Natural killer cell (primary cell): ENCODE data around the gene ATP6V0A1. TPM values are rescaled to one million over a fixed set of nuclear protein-coding genes. Genes with fewer than 3 reads are reported as not detected.

Experiments
- ATAC-seq, 3 donors: fragments of 150-1000 bp in 2 of 3; fragments of 200-7000 bp in 1 of 3; cut with Tn5 transposase; 1 replicate in 1 of 3; 2 replicates in 2 of 3; pipeline ENCODE4 v1.10.0; 2021; ENCODE audit warnings: mild to moderate bottlenecking in 2 of 3, moderate library complexity in 2 of 3
- DNase-seq, 2 donors: peaks; one replicate each; pipeline versions ENCODE4 v3.0.0 to v3.0.0-alpha.2; 2013 to 2021; ENCODE audit warnings: mixed read lengths in 1 of 2
- H3K27ac ChIP-seq: one replicate; pipeline ENCODE4 v1.5.1; 2013; ENCODE audit warnings: mild to moderate bottlenecking, low read length
- H3K27me3 ChIP-seq: one replicate; pipeline ENCODE4 v1.6.1; 2013; ENCODE audit warnings: low read length; ENCODE audit not compliant: control insufficient read depth, insufficient read depth
- H3K36me3 ChIP-seq: one replicate; pipeline ENCODE4 v1.6.1; 2013; ENCODE audit warnings: low read length; ENCODE audit not compliant: control insufficient read depth, insufficient read depth
- H3K4me1 ChIP-seq: one replicate; pipeline ENCODE4 v1.6.1; 2013; ENCODE audit warnings: low read length; ENCODE audit not compliant: control insufficient read depth, insufficient read depth
- H3K4me3 ChIP-seq: one replicate; pipeline ENCODE4 v1.5.1; 2013; ENCODE audit warnings: low read length
- H3K9me3 ChIP-seq: one replicate; pipeline ENCODE4 v1.6.1; 2013; ENCODE audit warnings: low read length; ENCODE audit not compliant: control insufficient read depth, insufficient read depth
- H3K27ac Mint-ChIP-seq, 2 donors: one replicate each; pipeline ENCODE4 v1.8.0; 2022; ENCODE audit warnings: mild to moderate bottlenecking in 2 of 2, mixed read lengths in 2 of 2, moderate library complexity in 1 of 2
- H3K27me3 Mint-ChIP-seq, 2 donors: one replicate each; pipeline ENCODE4 v1.8.0; 2022; ENCODE audit warnings: low read depth in 2 of 2, mixed read lengths in 2 of 2
- H3K36me3 Mint-ChIP-seq: one replicate; pipeline ENCODE4 v1.8.0; 2022; ENCODE audit warnings: mixed read lengths
- H3K4me1 Mint-ChIP-seq, 2 donors: one replicate each; pipeline ENCODE4 v1.8.0; 2022; ENCODE audit warnings: mixed read lengths in 2 of 2
- H3K4me3 Mint-ChIP-seq: one replicate; pipeline ENCODE4 v1.8.0; 2022; ENCODE audit warnings: mild to moderate bottlenecking, moderate library complexity, mixed read lengths
- H3K9me3 Mint-ChIP-seq, 2 donors: one replicate each; pipeline ENCODE4 v1.8.0; 2022; ENCODE audit warnings: mixed read lengths in 2 of 2
- CTCF ChIP-seq: fragments of 200-600 bp; IDR thresholded peaks from one replicate; pipeline ENCODE4 v1.8.0; 2022; ENCODE audit warnings: antibody characterized with exemption
- WGBS: methylation state at CpG from one replicate; pipeline ENCODE4 v1.1.7; 2013; ENCODE audit warnings: missing lambda C conversion rate; ENCODE audit not compliant: insufficient coverage; 5-methylcytosine and 5-hydroxymethylcytosine counted together
- intact Hi-C: fragments of 100-400 bp; cut with micrococcal nuclease; formaldehyde crosslinking; loops from one replicate; pipeline ENCODE4 v1.14.2; 2022
- total RNA-seq, 4 donors: library from RNA; stranded (reverse); fragments of 120-200 nt in 1 of 4; gene quantifications; one replicate each; pipeline versions ENCODE4 v1.2.3 to v1.2.4, GENCODE V29; 2013 to 2022

ATP6V0A1 gene
- total RNA-seq, 3 donors from 2014 or later (not counting 1 experiment from before 2014, with no cell fraction given), result 4.8 to 33.5 (median 7.5) TPM

- H3K27ac Mint-ChIP-seq, result no peak overlapping the region
- intact Hi-C loops, result loop anchor here (1.0 to 2.0 kb wide), 3 partner anchors 78 to 195 kb away; no protein-coding TSS in a partner anchor
- H3K36me3 ChIP-seq, result no peaks in the 10 kb centered on the region
- H3K27ac ChIP-seq, result no peak overlapping the region
- peak; percentile 96 for TF ChIP-seq CTCF
- ATAC-seq (peak; percentile 81 to 95 (median 92)), DNase-seq (peak; percentile 82 to 88)
- H3K4me3 Mint-ChIP-seq, result no peak overlapping the region
- no peaks in the 10 kb centered on the region for H3K36me3 Mint-ChIP-seq
- WGBS, result 1% methylated on average over 8 of the region's 9 CpGs
- no peaks in the 10 kb centered on the region for H3K27me3 ChIP-seq
- peaks cover 24 to 28% of the 10 kb centered on the region in 2 donors for H3K27me3 Mint-ChIP-seq
- no peaks in the 10 kb centered on the region for H3K9me3 Mint-ChIP-seq
- no peaks in the 10 kb centered on the region for H3K9me3 ChIP-seq
- peaks cover 5 to 6% of the 10 kb centered on the region in 2 donors for H3K4me1 Mint-ChIP-seq
- peaks cover 6% of the 10 kb centered on the region for H3K4me1 ChIP-seq
- no peak overlapping the region for H3K4me3 ChIP-seq
Measured at GRCh38 chr17:42517516-42517915, 58.8 kb downstream of the ATP6V0A1 start.

- no peak for TF ChIP-seq CTCF
- WGBS, result 57% methylated on average over 8 of the region's 9 CpGs
- intact Hi-C loops, result no loop called here
- Histone ChIP-seq H3K27ac (no peak overlapping the region), H3K4me1 (peaks cover 6% of the 10 kb centered on the region), H3K27me3 (no peaks in the 10 kb centered on the region), H3K36me3 (no peaks in the 10 kb centered on the region), H3K4me3 (no peak overlapping the region), H3K9me3 (no peaks in the 10 kb centered on the region)
- peaks cover 24 to 31% of the 10 kb centered on the region in 2 donors for H3K27me3 Mint-ChIP-seq
- ATAC-seq, result peak in 1 of 3 donors; percentile 39
- H3K27ac Mint-ChIP-seq, result peak overlapping the region in 1 of 2 donors; percentile 47
- no peak for DNase-seq
- H3K36me3 Mint-ChIP-seq, result no peaks in the 10 kb centered on the region
- H3K4me3 Mint-ChIP-seq, result no peak overlapping the region
- no peaks in the 10 kb centered on the region for H3K9me3 Mint-ChIP-seq
- peaks cover 5 to 6% of the 10 kb centered on the region in 2 donors for H3K4me1 Mint-ChIP-seq
Measured at GRCh38 chr17:42518046-42518754, 59.5 kb downstream of the ATP6V0A1 start.

GRCh38 chr17:42518755-42519545 lies 60.3 kb downstream of the ATP6V0A1 start:
- no peak overlapping the region for H3K4me3 Mint-ChIP-seq
- no peak overlapping the region for H3K4me3 ChIP-seq
- H3K9me3 Mint-ChIP-seq, result no peaks in the 10 kb centered on the region
- H3K36me3 ChIP-seq, result no peaks in the 10 kb centered on the region
- intact Hi-C loops, result no loop called here
- H3K27ac Mint-ChIP-seq, result peak overlapping the region in 1 of 2 donors; percentile 47
- H3K4me1 ChIP-seq, result peaks cover 6% of the 10 kb centered on the region
- TF ChIP-seq CTCF, result no peak
- H3K27me3 Mint-ChIP-seq, result peaks cover 24 to 28% of the 10 kb centered on the region in 2 donors
- no peaks in the 10 kb centered on the region for H3K27me3 ChIP-seq
- 56% methylated on average over 6 of the region's 6 CpGs for WGBS
- H3K27ac ChIP-seq, result no peak overlapping the region
- peaks cover 6% of the 10 kb centered on the region in 2 donors for H3K4me1 Mint-ChIP-seq
- H3K9me3 ChIP-seq, result no peaks in the 10 kb centered on the region
- H3K36me3 Mint-ChIP-seq, result no peaks in the 10 kb centered on the region
- ATAC-seq, result no peak
- DNase-seq, result no peak
